ENCODE data around the gene SEMG2.

DNA sequence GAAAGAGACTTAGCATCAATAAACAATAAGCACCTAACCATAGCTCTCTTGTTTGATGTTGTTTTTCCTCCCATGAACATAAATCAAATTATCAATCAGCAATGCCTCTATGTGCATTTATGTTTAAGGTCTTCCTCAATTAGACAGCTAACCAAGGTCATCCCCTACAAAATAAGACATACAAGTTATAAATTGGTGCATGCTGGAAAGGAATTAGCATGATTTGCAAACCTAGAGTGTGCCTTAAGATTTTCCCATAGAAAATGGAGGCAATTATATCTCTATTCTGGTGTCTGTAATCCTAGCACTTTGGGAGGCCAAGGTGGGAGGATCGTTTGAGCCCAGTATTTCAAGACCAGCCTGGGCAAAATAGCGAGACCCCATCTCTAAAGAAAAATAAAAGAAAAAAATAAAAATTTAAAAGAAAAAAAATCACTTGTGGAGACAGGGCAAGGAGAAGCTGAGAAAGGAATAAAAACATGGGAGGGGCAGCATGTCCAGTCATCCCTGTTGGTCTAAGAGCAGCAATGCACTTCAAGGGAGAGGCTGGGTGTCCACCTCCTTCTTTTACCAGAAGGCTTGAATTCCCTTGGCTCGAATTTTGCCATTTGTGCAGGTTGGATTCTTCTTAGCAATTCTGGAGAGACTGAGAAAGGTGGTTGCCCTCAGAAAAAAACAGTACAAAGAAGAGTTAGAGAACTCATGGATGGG lies 42.5 kb downstream of the SEMG2 start:
- TF ChIP-seq POLR2A (IDR thresholded peaks at IDR 0.05; ENCODE audit: extremely low read depth, insufficient read length) = no peak
- TF ChIP-seq, protein P1, sequence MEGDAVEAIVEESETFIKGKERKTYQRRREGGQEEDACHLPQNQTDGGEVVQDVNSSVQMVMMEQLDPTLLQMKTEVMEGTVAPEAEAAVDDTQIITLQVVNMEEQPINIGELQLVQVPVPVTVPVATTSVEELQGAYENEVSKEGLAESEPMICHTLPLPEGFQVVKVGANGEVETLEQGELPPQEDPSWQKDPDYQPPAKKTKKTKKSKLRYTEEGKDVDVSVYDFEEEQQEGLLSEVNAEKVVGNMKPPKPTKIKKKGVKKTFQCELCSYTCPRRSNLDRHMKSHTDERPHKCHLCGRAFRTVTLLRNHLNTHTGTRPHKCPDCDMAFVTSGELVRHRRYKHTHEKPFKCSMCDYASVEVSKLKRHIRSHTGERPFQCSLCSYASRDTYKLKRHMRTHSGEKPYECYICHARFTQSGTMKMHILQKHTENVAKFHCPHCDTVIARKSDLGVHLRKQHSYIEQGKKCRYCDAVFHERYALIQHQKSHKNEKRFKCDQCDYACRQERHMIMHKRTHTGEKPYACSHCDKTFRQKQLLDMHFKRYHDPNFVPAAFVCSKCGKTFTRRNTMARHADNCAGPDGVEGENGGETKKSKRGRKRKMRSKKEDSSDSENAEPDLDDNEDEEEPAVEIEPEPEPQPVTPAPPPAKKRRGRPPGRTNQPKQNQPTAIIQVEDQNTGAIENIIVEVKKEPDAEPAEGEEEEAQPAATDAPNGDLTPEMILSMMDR (IDR thresholded peaks at IDR 0.05; ENCODE audit: low read depth, low read length) = no peak
- TF ChIP-seq, protein P2, sequence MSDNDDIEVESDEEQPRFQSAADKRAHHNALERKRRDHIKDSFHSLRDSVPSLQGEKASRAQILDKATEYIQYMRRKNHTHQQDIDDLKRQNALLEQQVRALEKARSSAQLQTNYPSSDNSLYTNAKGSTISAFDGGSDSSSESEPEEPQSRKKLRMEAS (IDR thresholded peaks at IDR 0.05; ENCODE audit: low read depth, low read length) = no peak
- TF ChIP-seq MYC (IDR thresholded peaks at IDR 0.05; ENCODE audit: low read depth, low read length) = no peak
